ENCODE results near the gene DDX17.
"Not testable (repeated sequence)": the region's sequence is repeated elsewhere in the genome, so short reads cannot be mapped to it uniquely, and the experiment has no call there.

The DDX17 gene

GRCh38 chr22:38494498-38494897 is 11.6 kb downstream of the DDX17 start:
- in situ Hi-C loops (cut with MboI; ENCODE audit: low sequenced_read_pairs) = no loop called here

- in situ Hi-C loops (cut with MboI; ENCODE audit: low sequenced_read_pairs) = no loop called here
Observed at GRCh38 chr22:38491707-38492348, 14.3 kb downstream of the DDX17 start.

DNA sequence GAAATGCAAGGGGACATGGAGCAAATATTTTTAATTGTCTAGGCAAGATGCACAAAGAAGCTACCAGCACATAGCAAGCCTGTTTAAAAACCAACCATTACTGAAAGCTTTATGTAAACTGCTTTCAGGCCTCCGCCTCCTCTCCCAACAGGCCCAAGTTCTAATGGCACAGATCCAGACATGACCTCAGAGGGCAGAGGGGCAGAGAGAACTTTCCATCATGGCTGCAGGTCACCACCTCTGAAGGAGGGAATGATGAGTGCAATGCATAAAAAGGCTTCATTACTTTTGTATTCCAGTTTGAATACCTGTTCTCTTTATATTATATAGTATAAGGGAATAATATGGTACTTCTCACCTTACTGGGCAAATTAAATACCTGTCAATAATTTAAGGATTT is 15.2 kb downstream of the DDX17 start:
- in situ Hi-C loops (cut with MboI; ENCODE audit: low sequenced_read_pairs) = no loop called here

DNA sequence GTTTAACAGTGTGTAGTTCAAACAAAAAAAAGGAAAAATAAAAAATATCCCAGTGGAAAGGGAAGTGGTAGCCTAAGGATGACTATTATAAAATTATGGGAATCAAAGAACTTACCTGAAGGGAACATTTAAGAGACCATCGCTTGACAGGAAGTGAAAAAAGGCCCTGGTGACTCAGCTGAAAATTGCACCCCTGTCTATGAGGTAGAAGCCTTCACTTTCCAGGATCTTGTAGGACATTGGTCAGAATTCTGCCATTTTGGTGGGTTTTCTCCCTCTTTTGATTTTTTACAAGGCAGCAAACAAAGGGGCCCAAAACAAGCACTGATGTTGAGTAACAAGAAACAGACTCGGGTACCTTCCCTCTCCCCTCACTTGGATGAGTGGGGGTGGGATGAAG is 15.6 kb downstream of the DDX17 start:
- in situ Hi-C loops (cut with MboI; ENCODE audit: low sequenced_read_pairs) = no loop called here

DNA sequence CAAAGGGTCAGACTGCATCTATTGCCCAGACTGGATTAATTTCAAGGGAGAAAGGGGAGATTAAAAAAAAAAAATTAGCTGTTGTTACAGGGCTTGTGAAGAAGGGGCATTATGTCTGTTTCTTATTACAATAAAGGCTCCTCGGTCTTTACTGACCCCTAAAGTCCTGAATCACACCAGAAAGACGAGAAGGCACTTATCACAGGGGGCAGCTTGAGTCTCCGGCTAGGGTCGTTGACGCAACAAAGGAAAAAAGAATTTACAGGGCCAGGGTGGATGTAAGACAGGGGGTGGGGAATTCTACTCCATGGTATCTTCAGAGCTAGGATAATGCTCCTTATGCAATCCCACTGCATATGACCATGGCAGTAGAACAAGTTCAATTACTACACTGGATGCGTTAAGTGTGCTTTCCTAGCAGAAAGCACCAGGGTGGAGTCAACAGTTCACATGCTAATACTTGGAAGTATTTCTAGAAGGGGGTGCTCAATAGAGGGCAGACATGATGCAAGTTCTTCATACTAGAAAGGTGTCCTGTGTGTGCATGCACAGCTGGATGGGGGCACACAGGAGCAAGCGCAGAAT is 16.5 kb downstream of the DDX17 start:
- in situ Hi-C loops (cut with MboI; ENCODE audit: low sequenced_read_pairs) = no loop called here

- in situ Hi-C loops (cut with MboI; ENCODE audit: low sequenced_read_pairs) = no loop called here
Observed at GRCh38 chr22:38489142-38489541, 17.0 kb downstream of the DDX17 start.

- in situ Hi-C loops (cut with MboI; ENCODE audit: low sequenced_read_pairs) = no loop called here
Observed at GRCh38 chr22:38487946-38488345, 18.2 kb downstream of the DDX17 start.

DNA sequence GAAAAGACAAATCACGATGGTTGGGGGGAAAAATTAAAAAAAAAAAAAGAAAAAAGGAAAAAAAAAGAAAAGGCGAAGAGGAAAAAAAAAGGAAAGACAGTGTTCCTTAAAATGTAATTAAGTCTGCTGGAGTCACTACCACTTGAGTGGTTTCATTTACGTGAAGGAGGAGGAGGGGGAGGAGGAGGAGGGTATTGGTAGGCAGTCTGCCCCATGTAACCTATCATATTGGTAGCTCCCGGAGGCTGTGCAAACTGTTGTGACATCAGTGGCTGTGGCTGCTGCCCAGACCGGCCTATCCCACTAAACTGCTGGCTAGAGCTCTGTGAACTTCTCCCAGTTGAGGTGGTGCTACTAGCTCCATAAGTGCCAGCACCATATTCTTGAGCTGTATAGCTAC is 20.3 kb downstream of the DDX17 start:
- in situ Hi-C loops (cut with MboI; ENCODE audit: low sequenced_read_pairs) = no loop called here

- in situ Hi-C loops (cut with MboI; ENCODE audit: low sequenced_read_pairs) = no loop called here
Observed at GRCh38 chr22:38484244-38484643, 21.9 kb downstream of the DDX17 start.

DNA sequence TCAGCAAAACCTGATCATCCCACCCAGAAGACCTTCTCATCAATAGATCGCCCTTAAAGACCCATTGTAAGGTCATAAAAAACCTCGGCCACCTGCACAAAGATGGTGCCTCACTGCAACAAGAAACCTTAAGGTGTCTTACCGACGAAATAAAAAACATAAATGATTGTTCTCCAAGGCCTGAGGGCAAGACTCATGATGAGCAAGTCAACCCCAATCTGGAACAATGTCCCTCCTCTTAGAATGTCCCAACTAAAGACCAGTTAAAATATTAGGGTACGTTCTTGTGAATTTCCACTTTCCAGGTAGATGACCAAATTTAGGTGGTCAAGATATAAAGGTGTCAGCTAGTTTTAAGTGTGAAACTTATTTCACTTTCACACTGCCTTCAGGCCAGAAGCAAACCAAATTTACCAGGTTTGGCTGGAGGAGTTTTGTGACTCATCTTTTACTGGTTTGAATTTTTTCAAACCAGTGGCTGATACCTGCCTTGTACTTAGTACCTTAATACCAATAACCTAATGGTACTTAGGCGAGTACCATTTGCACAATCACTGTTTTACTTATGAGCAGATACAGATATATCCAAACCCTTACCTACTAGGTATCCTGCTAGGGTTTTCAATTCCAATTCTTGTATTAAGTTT is 23.3 kb downstream of the DDX17 start:
- in situ Hi-C loops (cut with MboI; ENCODE audit: low sequenced_read_pairs) = no loop called here

DNA sequence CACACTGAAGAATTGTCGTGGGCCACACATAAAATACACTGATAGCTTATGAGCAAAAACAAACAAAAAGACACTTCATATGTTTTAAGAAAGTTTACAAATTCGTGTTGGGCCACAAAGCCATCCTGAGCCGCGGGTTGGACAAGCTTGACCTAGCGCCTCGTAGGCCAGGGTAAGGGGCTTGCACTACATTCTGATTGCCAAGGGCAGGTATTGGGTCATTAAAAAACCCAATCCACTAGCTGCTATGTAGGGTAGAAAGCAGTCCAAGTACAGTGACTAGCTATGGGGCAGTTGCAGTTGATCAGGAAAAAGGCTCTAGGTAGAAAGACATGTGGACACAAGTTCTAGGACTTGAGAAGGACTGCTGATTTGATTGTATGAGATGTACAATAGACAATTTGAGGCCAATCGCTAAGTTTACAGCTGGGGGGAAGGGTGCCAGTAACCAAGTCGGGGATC is 24.2 kb downstream of the DDX17 start:
- in situ Hi-C loops (cut with MboI; ENCODE audit: low sequenced_read_pairs) = no loop called here

GRCh38 chr22:38481162-38481870 is 24.8 kb downstream of the DDX17 start:
- in situ Hi-C loops (cut with MboI; ENCODE audit: low sequenced_read_pairs) = no loop called here

DNA sequence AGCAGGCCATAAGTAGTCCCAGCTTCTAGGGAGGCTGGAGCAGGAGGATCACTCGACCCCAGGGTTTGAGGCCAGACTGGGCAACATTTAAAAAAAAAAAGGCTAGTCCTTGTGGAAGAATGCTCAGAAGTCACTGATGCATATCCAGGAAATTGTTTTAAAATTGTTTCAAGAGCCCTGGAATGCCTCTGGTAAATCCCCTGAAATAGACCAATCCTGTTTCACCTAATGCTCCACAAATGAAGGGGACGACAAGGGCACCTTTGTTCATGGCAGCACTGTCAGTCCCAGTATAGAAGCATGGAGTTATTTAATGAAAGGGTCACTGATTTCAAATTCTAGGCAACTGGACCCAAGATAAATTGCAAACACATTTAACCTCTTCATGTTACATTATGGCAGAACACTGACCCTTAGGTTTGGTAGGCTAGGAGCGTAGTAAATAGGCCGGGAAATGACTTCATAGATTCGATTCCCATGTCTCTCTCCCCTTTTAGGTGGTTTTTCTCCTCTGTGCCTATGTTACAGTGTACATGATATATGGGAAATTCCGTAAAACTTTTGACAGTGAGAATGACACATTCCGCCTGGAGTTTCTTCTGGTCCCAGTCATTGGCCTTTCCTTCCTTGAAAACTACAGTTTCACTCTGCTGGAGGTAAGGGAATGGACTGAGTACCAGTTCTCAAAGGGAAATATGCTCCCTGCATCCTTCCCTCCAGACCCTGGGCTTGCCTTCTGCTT is 26.8 kb downstream of the DDX17 start:
- in situ Hi-C loops (cut with MboI; ENCODE audit: low sequenced_read_pairs) = no loop called here

DNA sequence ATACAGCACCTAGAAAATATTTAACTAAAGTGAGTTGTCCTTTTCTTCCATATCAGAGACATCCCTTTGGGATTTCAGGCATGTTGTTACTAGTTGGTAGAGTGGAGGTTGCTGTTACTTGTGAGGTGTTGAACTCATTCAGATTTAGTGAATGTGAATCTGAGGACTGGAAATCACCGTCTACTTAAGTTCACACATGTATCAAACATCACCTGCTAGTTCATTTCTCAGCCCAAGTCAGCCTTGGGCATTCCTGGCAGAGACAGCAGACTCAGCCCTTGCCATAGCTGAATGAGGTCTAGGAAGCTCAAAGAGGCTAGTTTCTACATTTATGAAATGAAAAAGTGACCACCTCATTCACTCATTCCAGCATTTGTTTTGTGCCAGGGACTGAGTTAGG is 28.5 kb downstream of the DDX17 start:
- in situ Hi-C loops (cut with MboI; ENCODE audit: low sequenced_read_pairs) = no loop called here

DNA sequence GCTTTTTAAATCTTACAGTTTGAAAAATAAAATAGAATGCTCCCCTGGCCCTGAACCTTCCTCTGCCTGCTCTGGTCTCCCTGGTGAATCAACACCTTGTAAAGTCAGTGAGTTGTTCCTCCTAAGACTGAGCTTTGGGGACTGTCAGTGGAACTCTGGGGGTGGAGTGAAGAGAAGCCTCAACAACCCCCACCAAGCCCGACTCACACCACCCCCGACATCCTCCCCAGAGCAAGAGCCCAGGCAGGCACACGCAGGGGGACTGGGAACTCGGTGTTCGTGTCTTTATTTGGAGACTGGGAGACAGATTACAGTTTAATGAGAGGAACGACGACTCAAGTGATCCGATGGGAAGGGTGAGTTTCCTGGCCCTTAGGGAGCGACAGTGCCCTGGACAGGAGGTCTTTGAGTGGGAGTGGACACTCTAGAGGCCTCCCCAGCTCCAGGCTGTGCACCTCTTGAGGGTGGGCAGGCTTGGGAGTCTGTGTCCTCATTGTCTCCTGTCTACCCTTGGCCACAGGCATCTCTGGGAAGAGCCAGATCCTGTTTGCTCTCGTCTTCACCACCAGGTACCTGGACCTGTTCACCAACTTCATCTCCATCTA is 32.0 kb downstream of the DDX17 start:
- in situ Hi-C loops (cut with MboI; ENCODE audit: low sequenced_read_pairs) = no loop called here

DNA sequence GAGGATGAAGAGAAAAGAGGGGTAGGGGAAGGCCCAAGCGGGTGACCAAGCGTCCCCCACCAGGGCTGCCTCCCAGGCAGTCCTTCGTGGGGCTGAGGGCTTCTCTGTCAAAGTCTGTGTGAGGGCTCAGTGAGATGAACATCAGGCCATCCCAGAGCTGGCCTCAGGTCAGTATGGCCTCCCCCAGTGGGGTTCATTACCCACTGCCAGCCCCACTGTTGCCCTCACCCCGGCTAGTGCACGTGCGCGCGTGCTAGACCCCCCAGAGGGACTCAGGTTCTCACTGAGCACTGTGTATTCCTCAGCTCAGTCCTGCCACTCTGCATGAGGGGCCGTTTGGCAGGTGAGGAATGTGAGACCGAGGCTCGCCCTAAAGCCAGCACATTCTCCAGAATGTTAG is 34.9 kb downstream of the DDX17 start:
- in situ Hi-C loops (cut with MboI; ENCODE audit: low sequenced_read_pairs) = no loop called here

- in situ Hi-C loops (cut with MboI; ENCODE audit: low sequenced_read_pairs) = not testable (repeated sequence)
Observed at GRCh38 chr22:38470179-38470578, 35.9 kb downstream of the DDX17 start.

GRCh38 chr22:38469306-38469781 is 36.8 kb downstream of the DDX17 start:
- in situ Hi-C loops (cut with MboI; ENCODE audit: low sequenced_read_pairs) = no loop called here

GRCh38 chr22:38468443-38469305 is 37.4 kb downstream of the DDX17 start:
- in situ Hi-C loops (cut with MboI; ENCODE audit: low sequenced_read_pairs) = no loop called here
